Stomach (tissue), 19 donors: ENCODE measurements around the gene ATXN3L. TPM values are rescaled to one million over a fixed set of nuclear protein-coding genes. Genes with fewer than 3 reads are reported as not detected.

Experiments used
- DNase-seq, 2 donors: peaks; one replicate each; pipeline versions ENCODE4 v3.0.0 to v3.0.0-alpha.2; 2013 to 2019
- H3K27ac ChIP-seq, 5 donors: fragments of 200-600 bp in 4 of 5; sonication (generic) in 4 of 5; one replicate each; pipeline ENCODE4 v1.5.1; 2013 to 2019; ENCODE audit warnings: mild to moderate bottlenecking in 1 of 5, moderate library complexity in 1 of 5
- H3K27me3 ChIP-seq, 3 donors: fragments of 200-600 bp; sonication (generic); one replicate each; pipeline ENCODE4 v1.5.1; 2017 to 2019; ENCODE audit warnings: mixed run types in 1 of 3
- H3K36me3 ChIP-seq, 4 donors: fragments of 200-600 bp; sonication (generic); 1 replicate in 3 of 4; 2 replicates in 1 of 4; pipeline ENCODE4 v1.5.1; 2016 to 2019
- H3K4me1 ChIP-seq, 4 donors: fragments of 200-600 bp; sonication (generic); one replicate each; pipeline ENCODE4 v1.5.1; 2016 to 2019
- H3K4me3 ChIP-seq, 4 donors: fragments of 200-600 bp; sonication (generic) in 3 of 4; one replicate each; pipeline ENCODE4 v1.5.1; 2016 to 2019; ENCODE audit warnings: mild to moderate bottlenecking in 1 of 4
- H3K9me3 ChIP-seq, 4 donors: fragments of 200-600 bp; sonication (generic); one replicate each; pipeline ENCODE4 v1.5.1; 2016 to 2019
- CTCF ChIP-seq, 7 experiments: fragments of 450-650 bp in 4 of 7; fragments of 200-600 bp in 3 of 7; sonication (generic) in 3 of 7; IDR thresholded peaks; one replicate each; pipeline ENCODE4 v1.5.1; 2016 to 2019; ENCODE audit warnings: antibody characterized with exemption in 7 of 7, control low read depth in 2 of 7, mild to moderate bottlenecking in 1 of 7
- EP300 ChIP-seq: sonication (generic); formaldehyde crosslinking; IDR thresholded peaks from one replicate; pipeline ENCODE4 v1.6.1; 2017; ENCODE audit warnings: antibody characterized with exemption
- POLR2A ChIP-seq, 4 donors: fragments of 450-650 bp; IDR thresholded peaks; one replicate each; pipeline ENCODE4 v1.6.1; 2016; ENCODE audit warnings: antibody characterized with exemption in 4 of 4, control low read depth in 2 of 4, mild to moderate bottlenecking in 1 of 4, moderate library complexity in 1 of 4
- POLR2AphosphoS5 ChIP-seq, 3 donors: sonication (generic); formaldehyde crosslinking; IDR thresholded peaks; one replicate each; pipeline ENCODE4 v1.6.1; 2016; ENCODE audit warnings: antibody characterized with exemption in 3 of 3
- WGBS, 5 donors: extraction: QIAGEN DNeasy Blood & Tissue Kit in 3 of 5; methylation state at CpG; one replicate each; pipeline versions ENCODE4 v1.1.5 to v1.1.7; 2013 to 2018; 5-methylcytosine and 5-hydroxymethylcytosine counted together
- intact Hi-C: fragments of 100-400 bp; cut with DNase I; formaldehyde crosslinking; loops from one replicate; pipeline ENCODE4 v1.15.1; 2023; ENCODE audit warnings: low total_unique reads
- long read RNA-seq, 10 donors: transcript quantifications; one replicate each; lab custom pipeline, GENCODE V29; 2026
- polyA plus RNA-seq, 3 donors: library from polyadenylated mRNA; stranded (reverse); fragments of 200-250 nt; gene quantifications; one replicate each; pipeline ENCODE4 v1.2.3, GENCODE V29; 2013
- total RNA-seq, 5 donors: library from RNA; depleted of rRNA; stranded (reverse); fragments of >200 nt; gene quantifications; one replicate each; pipeline versions ENCODE4 v1.1.0 to v1.2.3, GENCODE V29; 2014 to 2016
- donor health status: healthy with polysubstance abuse.
- donor health status: Bipolar disorder and iron deficiency.
- donor health status: healthy.

ATXN3L gene
- not detected for total RNA-seq
- not detected for polyA plus RNA-seq
- long read RNA-seq, donor 1, result 0 reads
- long read RNA-seq, donor 2, result 0 reads
- long read RNA-seq, donor 3, result 0 reads
- long read RNA-seq, donor 4, result 0 reads
- long read RNA-seq, donor 5, result 0 reads
- long read RNA-seq, donor 6, result 0 reads
- long read RNA-seq, donor 7, result 0 reads
- long read RNA-seq, donor 8, result 0 reads
- long read RNA-seq, donor 9, result 0 reads
- long read RNA-seq, donor 10, result 0 reads

GRCh38 chrX:13319953-13320352, at the start of gene ATXN3L:
TSS of gene ATXN3L (minus strand) at chrX:13320053. CDS start at chrX:13319934, 119 bp downstream.
- H3K4me1 ChIP-seq, result no peaks in the 10 kb centered on the region
- no peak within 1 kb of the TSS for H3K4me3 ChIP-seq
- no peaks in the 10 kb centered on the region for H3K27me3 ChIP-seq
- intact Hi-C loops, result no loop called here
- no peaks in the 10 kb centered on the region for H3K36me3 ChIP-seq
- H3K27ac ChIP-seq, result no peak within 1 kb of the TSS
- 88 to 98% (median 93%) methylated on average over 2 of the region's 2 CpGs for WGBS, 5 donors
- no peaks in the 10 kb centered on the region for H3K9me3 ChIP-seq
- no peak for DNase-seq
- TF ChIP-seq CTCF (IDR thresholded peaks at IDR 0.05) (no peak), EP300 (no peak), POLR2AphosphoS5 (IDR thresholded peaks at IDR 0.05) (no peak), POLR2A (IDR thresholded peaks at IDR 0.05) (no peak)

GRCh38 chrX:13369256-13370030, 49.6 kb upstream of the ATXN3L start:
- Histone ChIP-seq H3K27me3 (no peaks in the 10 kb centered on the region), H3K36me3 (no peaks in the 10 kb centered on the region), H3K4me1 (peaks cover 0 to 3% (median 0%) of the 10 kb centered on the region in 4 donors), H3K9me3 (no peaks in the 10 kb centered on the region), H3K27ac (no peak overlapping the region), H3K4me3 (no peak overlapping the region)
- no peak for DNase-seq
- TF ChIP-seq EP300 (no peak), POLR2AphosphoS5 (IDR thresholded peaks at IDR 0.05) (no peak), POLR2A (IDR thresholded peaks at IDR 0.05) (no peak), CTCF (IDR thresholded peaks at IDR 0.05) (no peak)
- 61 to 87% (median 71%) methylated on average over 3 of the region's 3 CpGs for WGBS, 5 donors
- intact Hi-C loops, result no loop called here

GRCh38 chrX:13367950-13368349, 48.1 kb upstream of the ATXN3L start:
- WGBS, 5 donors, result 68 to 89% (median 76%) methylated on average over 7 of the region's 7 CpGs
- TF ChIP-seq EP300 (no peak), POLR2A (IDR thresholded peaks at IDR 0.05) (no peak), POLR2AphosphoS5 (IDR thresholded peaks at IDR 0.05) (no peak), CTCF (IDR thresholded peaks at IDR 0.05) (no peak)
- intact Hi-C loops, result no loop called here
- DNase-seq, result no peak
- no peak overlapping the region for H3K27ac ChIP-seq
- no peaks in the 10 kb centered on the region for H3K36me3 ChIP-seq
- H3K9me3 ChIP-seq, result no peaks in the 10 kb centered on the region
- no peaks in the 10 kb centered on the region for H3K27me3 ChIP-seq
- H3K4me3 ChIP-seq, result no peak overlapping the region
- peaks cover 0 to 3% (median 0%) of the 10 kb centered on the region in 4 donors for H3K4me1 ChIP-seq

DNA sequence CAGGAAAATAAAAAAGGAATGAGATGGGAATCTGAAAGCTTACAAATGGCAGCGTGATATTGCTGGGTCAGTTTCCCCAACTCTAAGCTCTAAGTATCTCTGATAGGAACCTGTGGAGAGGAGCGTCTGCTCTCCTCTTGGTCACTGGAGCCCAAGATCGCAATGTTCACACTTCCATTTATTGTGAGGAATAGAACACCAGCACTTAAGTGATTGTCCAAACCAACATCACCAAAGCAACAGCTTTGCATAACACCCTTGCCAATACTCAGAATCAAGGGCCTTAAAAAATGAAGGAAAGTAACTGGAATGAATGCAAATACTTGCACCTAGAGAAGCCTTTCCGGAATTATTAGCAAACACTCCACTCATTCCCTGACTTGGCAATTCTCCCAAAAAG, 46.8 kb upstream of the ATXN3L start:
- Histone ChIP-seq H3K9me3 (no peaks in the 10 kb centered on the region), H3K4me3 (no peak overlapping the region), H3K4me1 (no peaks in the 10 kb centered on the region), H3K27ac (no peak overlapping the region), H3K36me3 (no peaks in the 10 kb centered on the region), H3K27me3 (no peaks in the 10 kb centered on the region)
- intact Hi-C loops, result no loop called here
- DNase-seq, result no peak
- 84 to 99% (median 92%) methylated on average over 4 of the region's 4 CpGs for WGBS, 5 donors
- TF ChIP-seq POLR2A (IDR thresholded peaks at IDR 0.05), result no peak
- TF ChIP-seq CTCF (IDR thresholded peaks at IDR 0.05), result no peak
- no peak for TF ChIP-seq EP300
- TF ChIP-seq POLR2AphosphoS5 (IDR thresholded peaks at IDR 0.05), result no peak
